NT2/D1 (cell line): ENCODE data around the gene C4orf50.

Experiments
- DNase-seq: peaks from one replicate; pipeline ENCODE4 v3.0.0-alpha.2; 2011; ENCODE audit warnings: low read depth, low spot score
- H3K27me3 ChIP-seq: 2 replicates; pipeline ENCODE4 v1.6.0; 2011; ENCODE audit warnings: mild to moderate bottlenecking; ENCODE audit not compliant: insufficient read length, insufficient read depth
- H3K36me3 ChIP-seq: 2 replicates; pipeline ENCODE4 v1.6.1; 2011; ENCODE audit warnings: mild to moderate bottlenecking, low read length, mixed read lengths; ENCODE audit not compliant: insufficient read depth, insufficient read length
- H3K4me1 ChIP-seq: 2 replicates; pipeline ENCODE4 v1.5.1; 2011; ENCODE audit not compliant: insufficient read depth, insufficient read length
- H3K4me3 ChIP-seq: 2 replicates; pipeline ENCODE4 v1.5.1; 2011; ENCODE audit warnings: low read depth; ENCODE audit not compliant: insufficient read length
- H3K9ac ChIP-seq: 2 replicates; pipeline ENCODE4 v1.6.0; 2011; ENCODE audit warnings: low read depth; ENCODE audit not compliant: insufficient read length
- H3K9me3 ChIP-seq: 2 replicates; pipeline ENCODE4 v1.5.1; 2011; ENCODE audit warnings: mild to moderate bottlenecking, low read length; ENCODE audit not compliant: insufficient read depth
- SUZ12 ChIP-seq: IDR thresholded peaks from 2 replicates; pipeline ENCODE4 v1.6.1; 2011; ENCODE audit not compliant: insufficient read length, insufficient read depth; ENCODE audit errors: extremely low read depth
- YY1 ChIP-seq: IDR thresholded peaks from 2 replicates; pipeline ENCODE4 v1.6.1; 2011; ENCODE audit not compliant: insufficient read length, insufficient read depth
- ZNF274 ChIP-seq: IDR thresholded peaks from 2 replicates; pipeline ENCODE4 v1.6.1; 2011; ENCODE audit warnings: mild to moderate bottlenecking, low read depth, low read length

C4orf50 gene

GRCh38 chr4:6058531-6059374 lies 40.5 kb upstream of the C4orf50 start:
- Histone ChIP-seq H3K27me3 (no peaks in the 10 kb centered on the region), H3K4me1 (no peaks in the 10 kb centered on the region), H3K4me3 (no peak overlapping the region), H3K36me3 (no peaks in the 10 kb centered on the region), H3K9ac (no peak overlapping the region), H3K9me3 (peaks cover 57% of the 10 kb centered on the region)
- DNase-seq = no peak
- no peak for TF ChIP-seq ZNF274
- TF ChIP-seq SUZ12 = no peak
- no peak for TF ChIP-seq YY1

GRCh38 chr4:6056976-6057766 lies 38.9 kb upstream of the C4orf50 start:
- H3K9me3 ChIP-seq = peaks cover 57% of the 10 kb centered on the region
- no peaks in the 10 kb centered on the region for H3K36me3 ChIP-seq
- H3K4me3 ChIP-seq = no peak overlapping the region
- no peak for DNase-seq
- no peak for TF ChIP-seq SUZ12
- TF ChIP-seq YY1 = no peak
- TF ChIP-seq ZNF274 = no peak
- H3K9ac ChIP-seq = no peak overlapping the region
- H3K4me1 ChIP-seq = no peaks in the 10 kb centered on the region
- no peaks in the 10 kb centered on the region for H3K27me3 ChIP-seq

- H3K36me3 ChIP-seq = no peaks in the 10 kb centered on the region
- peaks cover 42% of the 10 kb centered on the region for H3K9me3 ChIP-seq
- H3K27me3 ChIP-seq = no peaks in the 10 kb centered on the region
- TF ChIP-seq ZNF274 = no peak
- no peak for TF ChIP-seq YY1
- TF ChIP-seq SUZ12 = no peak
- no peak overlapping the region for H3K4me3 ChIP-seq
- no peak for DNase-seq
- H3K9ac ChIP-seq = no peak overlapping the region
- no peaks in the 10 kb centered on the region for H3K4me1 ChIP-seq
These were observed 37.2 kb upstream of the C4orf50 start for GRCh38 chr4:6055436-6055835.

GRCh38 chr4:6055030-6055429 lies 36.8 kb upstream of the C4orf50 start:
- TF ChIP-seq SUZ12 = no peak
- no peak for DNase-seq
- Histone ChIP-seq H3K4me3 (no peak overlapping the region), H3K9ac (no peak overlapping the region), H3K36me3 (no peaks in the 10 kb centered on the region), H3K27me3 (no peaks in the 10 kb centered on the region), H3K9me3 (peaks cover 38% of the 10 kb centered on the region), H3K4me1 (no peaks in the 10 kb centered on the region)

- TF ChIP-seq YY1 (no peak), ZNF274 (no peak)
- no peak for DNase-seq
- Histone ChIP-seq H3K4me1 (no peaks in the 10 kb centered on the region), H3K4me3 (no peak overlapping the region), H3K27me3 (no peaks in the 10 kb centered on the region), H3K36me3 (no peaks in the 10 kb centered on the region), H3K9ac (no peak overlapping the region), H3K9me3 (peaks cover 31% of the 10 kb centered on the region)
These were observed 36.1 kb upstream of the C4orf50 start for GRCh38 chr4:6054162-6054922.

DNA sequence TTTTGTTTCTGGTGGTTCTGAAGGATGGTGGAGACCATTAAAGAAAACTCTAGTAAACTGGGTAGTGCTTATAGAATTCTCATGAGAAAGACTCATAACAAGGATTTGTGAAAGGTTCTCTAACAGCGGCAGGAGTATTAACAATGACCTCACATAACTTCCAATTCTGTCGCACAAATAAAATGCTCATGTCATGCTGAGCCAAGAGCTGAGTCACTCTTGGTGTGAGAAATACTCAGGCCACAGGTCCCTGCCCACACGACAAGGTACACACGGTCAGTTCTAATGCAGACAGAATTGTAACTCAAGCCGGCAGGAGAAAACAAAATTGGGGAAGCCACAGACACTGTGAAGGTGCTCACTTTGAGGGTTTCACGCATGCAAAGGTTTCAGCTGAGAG lies 34.4 kb upstream of the C4orf50 start:
- no peaks in the 10 kb centered on the region for H3K36me3 ChIP-seq
- TF ChIP-seq SUZ12 = no peak
- no peak for TF ChIP-seq YY1
- no peaks in the 10 kb centered on the region for H3K4me1 ChIP-seq
- H3K9ac ChIP-seq = no peak overlapping the region
- no peak overlapping the region for H3K4me3 ChIP-seq
- peaks cover 15% of the 10 kb centered on the region for H3K9me3 ChIP-seq
- no peaks in the 10 kb centered on the region for H3K27me3 ChIP-seq
- DNase-seq = no peak

DNA sequence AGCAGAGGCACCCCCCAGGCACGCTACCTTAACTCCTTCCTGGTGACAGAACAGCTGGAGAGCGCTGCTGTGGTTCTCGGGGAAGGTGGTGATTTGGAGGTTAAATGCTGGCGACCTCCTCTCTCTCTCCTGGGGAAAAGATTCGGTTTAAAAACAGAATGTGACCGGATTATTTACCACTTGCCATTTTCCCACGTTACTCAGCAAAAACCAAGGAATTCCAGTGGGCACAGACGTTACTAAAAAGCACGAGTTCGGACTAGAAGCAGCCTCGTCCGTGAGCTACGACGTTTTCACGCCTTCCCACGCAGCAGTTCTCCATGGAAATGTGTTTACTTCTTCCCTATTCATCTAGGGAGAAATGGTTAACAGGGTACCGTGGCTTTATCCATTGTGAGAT lies 32.3 kb upstream of the C4orf50 start:
- Histone ChIP-seq H3K9me3 (no peaks in the 10 kb centered on the region), H3K4me3 (no peak overlapping the region), H3K36me3 (no peaks in the 10 kb centered on the region), H3K4me1 (no peaks in the 10 kb centered on the region), H3K9ac (no peak overlapping the region), H3K27me3 (no peaks in the 10 kb centered on the region)
- DNase-seq = no peak
- no peak for TF ChIP-seq SUZ12
- no peak for TF ChIP-seq ZNF274
- TF ChIP-seq YY1 = no peak
